B cell (primary cell): Measurements from ENCODE around the gene MOK.

Experiments
- CTCF ChIP-seq: fragments of 200-600 bp; IDR thresholded peaks from one replicate; pipeline ENCODE4 v1.8.0; 2022; ENCODE audit warnings: antibody characterized with exemption, mild to moderate bottlenecking
- EZH2 ChIP-seq: IDR thresholded peaks from 2 replicates; pipeline ENCODE4 v1.6.1; 2012; ENCODE audit warnings: borderline replicate concordance, low read depth, mild to moderate bottlenecking, moderate library complexity, low read length; ENCODE audit not compliant: insufficient read depth, poor library complexity, severe bottlenecking

GRCh38 chr14:102335163-102335562, 30.2 kb upstream of the MOK start:
- no peak for TF ChIP-seq CTCF
- no peak for TF ChIP-seq EZH2
